Measurements from ENCODE around the gene XYLT1.

Gene XYLT1

DNA sequence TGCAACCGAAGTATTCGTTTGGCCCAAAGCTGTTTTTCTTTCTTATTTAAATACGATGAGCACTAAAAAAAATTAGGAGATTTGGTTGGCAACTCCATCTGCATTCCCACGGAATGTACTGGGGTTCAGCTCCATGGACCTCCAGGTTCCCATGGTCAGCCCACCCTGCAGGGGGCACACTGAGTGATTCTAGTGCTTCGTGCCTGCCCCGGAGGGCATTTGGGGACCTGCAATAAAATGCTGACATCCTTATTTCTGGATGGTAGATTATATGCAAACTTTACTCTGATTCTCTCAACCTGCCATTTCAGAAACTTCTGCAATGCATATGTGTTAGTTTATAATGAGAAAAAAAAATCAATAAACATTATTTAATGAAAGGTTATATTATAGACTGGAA lies 339.4 kb downstream of the XYLT1 start:
- Histone ChIP-seq H2AFZ (ENCODE audit: low read length) (no peak overlapping the region), H3K27me3 (ENCODE audit: insufficient read depth, low read length, poor library complexity, severe bottlenecking) (no peaks in the 10 kb centered on the region), H3K9ac (ENCODE audit: low read depth, low read length, poor library complexity, severe bottlenecking) (peak overlapping the region; percentile 45), H3F3A (ENCODE audit: low read depth) (no peaks in the 10 kb centered on the region), H4K20me1 (ENCODE audit: insufficient read depth, low read length, poor library complexity, severe bottlenecking) (peaks cover 10% of the 10 kb centered on the region), H3K36me3 (ENCODE audit: insufficient read depth, low read length) (peaks cover 96% of the 10 kb centered on the region), H3K9me3 (ENCODE audit: insufficient read depth, low read depth, low read length) (no peaks in the 10 kb centered on the region), H3K9me2 (replicated peaks; ENCODE audit: low read depth, low read length) (no peaks in the 10 kb centered on the region), H3K4me3 (ENCODE audit: low read length, poor library complexity, severe bottlenecking) (no peak overlapping the region), H3K4me1 (ENCODE audit: insufficient read depth, low read length, poor library complexity, severe bottlenecking) (peaks cover 15% of the 10 kb centered on the region), H3K4me2 (ENCODE audit: low read depth, low read length, poor library complexity, severe bottlenecking) (peak overlapping the region; percentile 64), H3K79me2 (ENCODE audit: insufficient read depth, low read length) (no peaks in the 10 kb centered on the region)
- no peak for TF ChIP-seq EZH2phosphoT487 (IDR thresholded peaks at IDR 0.05; ENCODE audit: borderline replicate concordance)
- TF ChIP-seq, protein P1, sequence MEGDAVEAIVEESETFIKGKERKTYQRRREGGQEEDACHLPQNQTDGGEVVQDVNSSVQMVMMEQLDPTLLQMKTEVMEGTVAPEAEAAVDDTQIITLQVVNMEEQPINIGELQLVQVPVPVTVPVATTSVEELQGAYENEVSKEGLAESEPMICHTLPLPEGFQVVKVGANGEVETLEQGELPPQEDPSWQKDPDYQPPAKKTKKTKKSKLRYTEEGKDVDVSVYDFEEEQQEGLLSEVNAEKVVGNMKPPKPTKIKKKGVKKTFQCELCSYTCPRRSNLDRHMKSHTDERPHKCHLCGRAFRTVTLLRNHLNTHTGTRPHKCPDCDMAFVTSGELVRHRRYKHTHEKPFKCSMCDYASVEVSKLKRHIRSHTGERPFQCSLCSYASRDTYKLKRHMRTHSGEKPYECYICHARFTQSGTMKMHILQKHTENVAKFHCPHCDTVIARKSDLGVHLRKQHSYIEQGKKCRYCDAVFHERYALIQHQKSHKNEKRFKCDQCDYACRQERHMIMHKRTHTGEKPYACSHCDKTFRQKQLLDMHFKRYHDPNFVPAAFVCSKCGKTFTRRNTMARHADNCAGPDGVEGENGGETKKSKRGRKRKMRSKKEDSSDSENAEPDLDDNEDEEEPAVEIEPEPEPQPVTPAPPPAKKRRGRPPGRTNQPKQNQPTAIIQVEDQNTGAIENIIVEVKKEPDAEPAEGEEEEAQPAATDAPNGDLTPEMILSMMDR (conservative IDR thresholded peaks at IDR 0.05; ENCODE audit: low read length) = peak; percentile 55

DNA sequence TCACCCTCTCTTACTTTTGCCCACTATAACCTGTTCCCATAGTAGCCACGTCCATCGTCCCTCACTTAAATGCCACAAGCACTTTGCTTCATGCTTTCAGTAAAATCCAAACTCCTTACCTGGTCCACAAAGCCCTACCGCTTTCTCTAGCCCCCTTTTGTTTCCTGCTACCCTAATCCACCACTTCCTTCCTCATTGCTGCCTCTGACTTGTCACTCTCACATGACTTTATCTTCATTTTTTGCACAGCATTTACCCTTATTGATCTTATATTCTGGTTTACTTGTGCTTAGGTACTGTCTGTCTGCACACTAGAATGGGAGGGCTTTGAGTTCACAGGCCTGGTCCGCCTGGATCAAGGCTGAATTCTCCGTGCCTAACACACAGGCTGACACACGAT lies 340.0 kb downstream of the XYLT1 start:
- Histone ChIP-seq H3K9me3 (ENCODE audit: insufficient read depth, low read depth, low read length) (no peaks in the 10 kb centered on the region), H3K79me2 (ENCODE audit: insufficient read depth, low read length) (no peaks in the 10 kb centered on the region), H2AFZ (ENCODE audit: low read length) (no peak overlapping the region), H3K4me3 (ENCODE audit: low read length, poor library complexity, severe bottlenecking) (peak overlapping the region; percentile 52), H3F3A (ENCODE audit: low read depth) (no peaks in the 10 kb centered on the region), H3K4me2 (ENCODE audit: low read depth, low read length, poor library complexity, severe bottlenecking) (peak overlapping the region; percentile 64), H3K9ac (ENCODE audit: low read depth, low read length, poor library complexity, severe bottlenecking) (peak overlapping the region; percentile 45), H3K4me1 (ENCODE audit: insufficient read depth, low read length, poor library complexity, severe bottlenecking) (peaks cover 15% of the 10 kb centered on the region), H3K27me3 (ENCODE audit: insufficient read depth, low read length, poor library complexity, severe bottlenecking) (no peaks in the 10 kb centered on the region), H4K20me1 (ENCODE audit: insufficient read depth, low read length, poor library complexity, severe bottlenecking) (peaks cover 10% of the 10 kb centered on the region), H3K9me2 (replicated peaks; ENCODE audit: low read depth, low read length) (no peaks in the 10 kb centered on the region), H3K36me3 (ENCODE audit: insufficient read depth, low read length) (peaks cover 96% of the 10 kb centered on the region)
- TF ChIP-seq, protein P1 (conservative IDR thresholded peaks at IDR 0.05; ENCODE audit: low read length) = no peak
- no peak for TF ChIP-seq EZH2phosphoT487 (IDR thresholded peaks at IDR 0.05; ENCODE audit: borderline replicate concordance)

DNA sequence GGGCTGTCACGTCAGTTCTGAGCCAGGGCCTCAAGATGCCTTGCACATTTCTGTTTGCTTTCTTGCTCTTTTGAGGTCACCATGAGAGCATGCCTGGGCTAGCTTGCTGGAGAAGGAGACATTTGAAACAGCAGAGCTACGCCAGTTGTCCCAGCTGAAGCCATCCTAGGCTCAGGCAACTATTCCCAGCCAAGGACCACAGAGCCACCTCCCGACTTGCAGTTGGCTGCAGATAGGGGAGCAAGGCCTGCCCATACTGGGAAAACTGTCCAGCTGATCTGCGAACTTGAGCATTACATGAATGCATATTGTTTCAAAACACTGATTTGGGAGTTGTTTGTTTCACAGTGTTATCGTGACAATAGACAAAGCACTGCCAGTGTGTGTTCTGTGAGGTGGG lies 340.8 kb downstream of the XYLT1 start:
- Histone ChIP-seq H3K79me2 (ENCODE audit: insufficient read depth, low read length) (no peaks in the 10 kb centered on the region), H3K27me3 (ENCODE audit: insufficient read depth, low read length, poor library complexity, severe bottlenecking) (no peaks in the 10 kb centered on the region), H4K20me1 (ENCODE audit: insufficient read depth, low read length, poor library complexity, severe bottlenecking) (peaks cover 10% of the 10 kb centered on the region), H3K4me1 (ENCODE audit: insufficient read depth, low read length, poor library complexity, severe bottlenecking) (peaks cover 15% of the 10 kb centered on the region), H3F3A (ENCODE audit: low read depth) (no peaks in the 10 kb centered on the region), H3K4me2 (ENCODE audit: low read depth, low read length, poor library complexity, severe bottlenecking) (no peak overlapping the region), H3K4me3 (ENCODE audit: low read length, poor library complexity, severe bottlenecking) (no peak overlapping the region), H3K9me2 (replicated peaks; ENCODE audit: low read depth, low read length) (no peaks in the 10 kb centered on the region), H3K36me3 (ENCODE audit: insufficient read depth, low read length) (peaks cover 96% of the 10 kb centered on the region), H3K9ac (ENCODE audit: low read depth, low read length, poor library complexity, severe bottlenecking) (no peak overlapping the region), H3K9me3 (ENCODE audit: insufficient read depth, low read depth, low read length) (no peaks in the 10 kb centered on the region), H2AFZ (ENCODE audit: low read length) (no peak overlapping the region)
- no peak for TF ChIP-seq EZH2phosphoT487 (IDR thresholded peaks at IDR 0.05; ENCODE audit: borderline replicate concordance)
- TF ChIP-seq, protein P1 (conservative IDR thresholded peaks at IDR 0.05; ENCODE audit: low read length) = no peak

All from Loucy (cell line).